Measurements from ENCODE around the gene NTM. TPM values are rescaled to one million over a fixed set of nuclear protein-coding genes. Genes with fewer than 3 reads are reported as not detected.

NTM gene
- total and polyA plus RNA-seq, 2 donors (not counting 1 experiment from before 2014, with no cell fraction given) = 12.3 to 28.6 TPM

DNA sequence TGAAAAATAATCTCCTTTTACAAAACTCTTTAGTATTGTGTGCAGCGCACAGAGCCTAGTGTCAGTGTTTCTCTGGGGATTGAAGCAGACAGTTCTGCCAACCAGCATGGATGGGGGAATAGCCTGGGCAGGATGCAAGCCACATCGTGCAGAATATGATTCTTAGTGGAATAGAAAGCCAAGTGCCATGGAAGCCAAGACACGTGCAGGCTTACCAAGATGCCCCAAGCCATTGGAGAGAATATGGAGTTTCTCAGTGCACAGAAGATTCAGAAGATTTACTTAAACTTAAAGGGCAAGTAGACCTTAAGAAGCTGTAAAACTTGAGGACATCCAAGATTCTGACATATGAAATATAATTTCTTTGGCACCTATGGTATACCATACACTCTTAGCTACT lies 917.6 kb downstream of the NTM start:
- Histone ChIP-seq H3K9me3 (ENCODE audit: control insufficient read depth, insufficient read depth, low read depth, low read length) (no peaks in the 10 kb centered on the region), H4K20me1 (ENCODE audit: control insufficient read depth, extremely low read depth, insufficient read depth, low read length) (no peaks in the 10 kb centered on the region), H3K27ac (ENCODE audit: insufficient read depth, low read length) (no peak overlapping the region), H3K27me3 (ENCODE audit: control insufficient read depth, insufficient read depth, low read length) (no peaks in the 10 kb centered on the region), H3K4me1 (ENCODE audit: control insufficient read depth, extremely low read depth, insufficient read depth, low read length) (no peaks in the 10 kb centered on the region), H3K79me2 (ENCODE audit: control insufficient read depth, insufficient read depth, low read length) (no peaks in the 10 kb centered on the region), H3K4me3 (replicated peaks in 1 of 4; ENCODE audit: control extremely low read depth in 1 of 4, insufficient read depth in 1 of 4, low read depth in 3 of 4, low read length in 4 of 4) (no peak overlapping the region), H3K36me3 (ENCODE audit: control insufficient read depth, insufficient read depth, low read length) (no peaks in the 10 kb centered on the region), H3K9ac (ENCODE audit: insufficient read depth, low read length) (no peak overlapping the region), H2AFZ (ENCODE audit: low read length) (no peak overlapping the region), H3K4me2 (ENCODE audit: extremely low read depth, insufficient read depth, low read length) (no peak overlapping the region)
- TF ChIP-seq CTCF (conservative IDR thresholded peaks at IDR 0.05 in 1 of 2, IDR thresholded peaks at IDR 0.05 in 1 of 2; ENCODE audit: low read depth in 1 of 2, low read length in 2 of 2) (no peak), EZH2 (IDR thresholded peaks at IDR 0.05; ENCODE audit: low read length, missing control alignments) (no peak)
- DNase-seq (ENCODE audit: low read depth in 2 of 2) = no peak

GRCh38 chr11:132289590-132290256 lies 919.3 kb downstream of the NTM start:
- Histone ChIP-seq H3K4me1 (ENCODE audit: control insufficient read depth, extremely low read depth, insufficient read depth, low read length) (no peaks in the 10 kb centered on the region), H3K79me2 (ENCODE audit: control insufficient read depth, insufficient read depth, low read length) (no peaks in the 10 kb centered on the region), H3K9me3 (ENCODE audit: control insufficient read depth, insufficient read depth, low read depth, low read length) (no peaks in the 10 kb centered on the region), H3K9ac (ENCODE audit: insufficient read depth, low read length) (no peak overlapping the region), H3K4me2 (ENCODE audit: extremely low read depth, insufficient read depth, low read length) (no peak overlapping the region), H3K36me3 (ENCODE audit: control insufficient read depth, insufficient read depth, low read length) (no peaks in the 10 kb centered on the region), H3K27me3 (ENCODE audit: control insufficient read depth, insufficient read depth, low read length) (no peaks in the 10 kb centered on the region), H4K20me1 (ENCODE audit: control insufficient read depth, extremely low read depth, insufficient read depth, low read length) (no peaks in the 10 kb centered on the region), H3K4me3 (replicated peaks in 1 of 4; ENCODE audit: control extremely low read depth in 1 of 4, insufficient read depth in 1 of 4, low read depth in 3 of 4, low read length in 4 of 4) (no peak overlapping the region), H2AFZ (ENCODE audit: low read length) (no peak overlapping the region), H3K27ac (ENCODE audit: insufficient read depth, low read length) (no peak overlapping the region)
- DNase-seq (ENCODE audit: low read depth in 2 of 2) = peak in 1 of 2 donors; percentile 9
- TF ChIP-seq CTCF (conservative IDR thresholded peaks at IDR 0.05 in 1 of 2, IDR thresholded peaks at IDR 0.05 in 1 of 2; ENCODE audit: low read depth in 1 of 2, low read length in 2 of 2) = no peak
- TF ChIP-seq EZH2 (IDR thresholded peaks at IDR 0.05; ENCODE audit: low read length, missing control alignments) = no peak

GRCh38 chr11:132293586-132293985 lies 923.2 kb downstream of the NTM start:
- no peak for DNase-seq (ENCODE audit: low read depth in 2 of 2)
- no peak overlapping the region for H3K9ac ChIP-seq (ENCODE audit: insufficient read depth, low read length)
- H4K20me1 ChIP-seq (ENCODE audit: control insufficient read depth, extremely low read depth, insufficient read depth, low read length) = no peaks in the 10 kb centered on the region
- H3K9me3 ChIP-seq (ENCODE audit: control insufficient read depth, insufficient read depth, low read depth, low read length) = no peaks in the 10 kb centered on the region
- no peak overlapping the region for H3K27ac ChIP-seq (ENCODE audit: insufficient read depth, low read length)
- H3K79me2 ChIP-seq (ENCODE audit: control insufficient read depth, insufficient read depth, low read length) = no peaks in the 10 kb centered on the region
- no peak overlapping the region for H2AFZ ChIP-seq (ENCODE audit: low read length)
- H3K27me3 ChIP-seq (ENCODE audit: control insufficient read depth, insufficient read depth, low read length) = no peaks in the 10 kb centered on the region
- H3K4me1 ChIP-seq (ENCODE audit: control insufficient read depth, extremely low read depth, insufficient read depth, low read length) = no peaks in the 10 kb centered on the region
- H3K4me3 ChIP-seq (replicated peaks in 1 of 4; ENCODE audit: control extremely low read depth in 1 of 4, insufficient read depth in 1 of 4, low read depth in 3 of 4, low read length in 4 of 4) = no peak overlapping the region
- no peak for TF ChIP-seq CTCF (conservative IDR thresholded peaks at IDR 0.05 in 1 of 2, IDR thresholded peaks at IDR 0.05 in 1 of 2; ENCODE audit: low read depth in 1 of 2, low read length in 2 of 2)
- TF ChIP-seq EZH2 (IDR thresholded peaks at IDR 0.05; ENCODE audit: low read length, missing control alignments) = no peak
- no peak overlapping the region for H3K4me2 ChIP-seq (ENCODE audit: extremely low read depth, insufficient read depth, low read length)
- no peaks in the 10 kb centered on the region for H3K36me3 ChIP-seq (ENCODE audit: control insufficient read depth, insufficient read depth, low read length)
